Measurements from ENCODE around the gene ZER1. TPM values are rescaled to one million over a fixed set of nuclear protein-coding genes. Genes with fewer than 3 reads are reported as not detected.
"Not testable (repeated sequence)": the region's sequence is repeated elsewhere in the genome, so short reads cannot be mapped to it uniquely, and the experiment has no call there.

ZER1 gene
- total and polyA plus RNA-seq, 2 of the 4 experiments (the other 2 are of a cell fraction): 7.7 to 34.9 TPM

DNA sequence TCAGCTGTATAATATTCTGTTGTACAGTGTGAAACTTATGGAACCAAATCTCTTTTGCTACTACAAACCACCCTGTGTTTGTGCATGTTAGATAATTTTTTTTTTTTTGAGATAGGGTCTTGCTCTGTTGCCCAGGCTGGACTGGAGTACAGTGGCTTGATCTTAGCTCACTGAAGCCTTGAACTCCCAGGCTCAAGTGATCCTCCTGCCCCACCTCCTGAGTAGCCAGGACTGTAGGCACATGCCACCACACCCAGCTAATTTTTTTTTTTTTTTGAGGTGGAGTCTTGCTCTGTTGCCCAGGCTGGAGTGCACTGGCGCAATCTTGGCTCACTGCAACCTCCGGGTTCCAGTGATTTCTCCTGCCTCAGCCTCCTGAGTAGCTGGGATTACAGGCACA lies 23.2 kb upstream of the ZER1 start:
- H2AK5ac ChIP-seq (ENCODE audit: low read depth, low read length); H2AFZ ChIP-seq (replicated peaks; ENCODE audit: low read length, poor library complexity); H2BK20ac ChIP-seq (ENCODE audit: low read depth, low read length); H2AK9ac ChIP-seq (replicated peaks; ENCODE audit: low read depth, low read length, poor library complexity); H3K23ac ChIP-seq (ENCODE audit: low read depth, low read length); in situ Hi-C loops (cut with MboI; ENCODE audit: low sequenced_read_pairs); H3K9me1 ChIP-seq (ENCODE audit: insufficient read depth, low read length); H3K9me3 ChIP-seq (ENCODE audit: control insufficient read depth, insufficient read depth, low read length); ATAC-seq (ENCODE audit: low read depth); H3K9ac ChIP-seq (ENCODE audit: low read depth, low read length); H4K20me1 ChIP-seq (ENCODE audit: insufficient read depth, low read length); H3K14ac ChIP-seq (replicated peaks; ENCODE audit: low read depth, low read length); DNase-seq; H4K5ac ChIP-seq (ENCODE audit: low read depth, low read length); H2BK15ac ChIP-seq (ENCODE audit: low read depth, low read length); H3K4me3 ChIP-seq (ENCODE audit: insufficient read depth, low read depth, low read length); H3K56ac ChIP-seq (ENCODE audit: extremely low read depth, insufficient read depth, low read length); H2BK120ac ChIP-seq (ENCODE audit: low read depth, low read length); H3K27me3 ChIP-seq (ENCODE audit: control insufficient read depth, insufficient read depth, low read length); dilution Hi-C loops (cut with HindIII; ENCODE audit: low sequenced_read_pairs, unreplicated experiment); H4K8ac ChIP-seq (ENCODE audit: low read depth in 2 of 2, low read length in 2 of 2); H3K4ac ChIP-seq (ENCODE audit: low read depth, low read length); H3K18ac ChIP-seq (ENCODE audit: low read depth, low read length); H3K4me1 ChIP-seq (ENCODE audit: control insufficient read depth, insufficient read depth, low read length); H3K4me2 ChIP-seq (ENCODE audit: low read depth, low read length); intact Hi-C loops (cut with micrococcal nuclease); POLR2A ChIA-PET (ENCODE audit: unreplicated experiment); BruUV-seq (replicated peaks); H3K27ac ChIP-seq (ENCODE audit: insufficient read depth, low read length); H2BK5ac ChIP-seq (ENCODE audit: low read depth, low read length, poor library complexity, severe bottlenecking); H4K91ac ChIP-seq (ENCODE audit: insufficient read depth, low read depth, low read length): not testable (repeated sequence)
- H3K79me1 ChIP-seq (ENCODE audit: low read depth in 1 of 2, low read length in 2 of 2): peaks cover 5 to 19% of the 10 kb centered on the region in 2 experiments
- WGBS, 2 experiments (ENCODE audit: extremely low coverage in 2 of 2, insufficient read length in 1 of 2): no CpG with 5 or more reads among the region's 2 CpGs
- CTCF ChIA-PET: interaction anchor here (0.6 to 0.7 kb wide), 2 partner anchors 59 to 82 kb away, joined by 4 to 6 read pairs; no protein-coding TSS in a partner anchor
- peaks cover 65% of the 10 kb centered on the region for H3K36me3 ChIP-seq (ENCODE audit: control insufficient read depth, insufficient read depth, low read length)
